ENCODE results near the gene SYTL3. TPM values are rescaled to one million over a fixed set of nuclear protein-coding genes. Genes with fewer than 3 reads are reported as not detected.

The SYTL3 gene
- total RNA-seq, 2 experiments from 2014 or later = 151 to 163 TPM

GRCh38 chr6:158765499-158766068 lies 115.7 kb downstream of the SYTL3 start:
- ChIA-PET CTCF (interaction anchor here (0.8 to 1.5 kb wide), 3 partner anchors 13 to 61 kb away, joined by 3 to 4 read pairs (median 3); no protein-coding TSS in a partner anchor), POLR2A (interaction anchor here (1.0 to 3.2 kb wide), 5 partner anchors 9 to 226 kb away, joined by 3 to 14 read pairs (median 4); no protein-coding TSS in a partner anchor)
- Mint-ChIP-seq H3K4me1 (ENCODE audit: low read depth) (peaks cover 15% of the 10 kb centered on the region), H3K9me3 (no peaks in the 10 kb centered on the region), H3K4me3 (no peak overlapping the region), H3K27me3 (no peaks in the 10 kb centered on the region), H3K36me3 (ENCODE audit: low read depth) (peaks cover 73% of the 10 kb centered on the region), H3K27ac (peak overlapping the region; percentile 61)
- intact Hi-C loops (cut with micrococcal nuclease) = no loop called here
- no peak for DNase-seq
- TF ChIP-seq CTCF (IDR thresholded peaks at IDR 0.05) = no peak
- ATAC-seq = no peak

DNA sequence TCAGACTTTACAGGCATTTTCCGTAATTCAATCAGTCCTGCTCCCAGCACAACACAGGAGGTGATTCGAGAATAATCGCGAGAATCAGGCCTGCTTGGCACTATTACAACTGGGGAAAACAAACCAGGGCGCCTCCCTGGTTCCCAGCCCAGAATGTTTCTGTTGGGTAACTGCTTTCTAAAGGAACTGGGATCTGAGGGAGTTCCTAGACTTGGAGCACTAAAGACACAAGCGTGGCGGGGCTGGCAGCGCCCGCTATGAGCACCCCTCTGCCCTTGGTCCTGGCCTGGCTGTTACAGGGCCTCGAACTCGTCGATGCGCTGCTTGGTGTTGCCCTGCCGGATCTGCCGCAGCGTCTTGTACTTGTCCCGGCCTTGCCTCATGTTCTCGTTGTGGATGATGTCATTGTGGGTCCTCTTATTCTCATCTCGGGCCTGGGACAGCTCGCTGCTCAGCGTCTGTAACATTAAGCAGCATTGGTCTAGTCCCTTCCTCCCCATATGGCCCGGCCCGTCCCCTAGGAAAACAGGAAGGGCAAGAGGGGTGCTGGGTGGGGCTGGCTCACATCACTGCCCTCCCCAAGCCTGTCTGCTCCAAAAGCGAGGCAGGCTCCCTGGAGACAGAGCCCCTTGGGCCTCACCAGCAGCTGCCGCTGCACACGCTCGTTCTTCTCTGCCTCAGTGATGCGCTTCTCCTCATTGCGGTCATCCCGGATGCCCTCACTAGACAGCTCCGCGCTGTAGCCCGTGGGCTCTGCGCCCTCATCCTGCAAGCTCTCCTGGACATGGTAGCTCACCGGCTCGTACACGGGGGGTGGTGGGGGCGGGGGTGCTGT lies 117.0 kb downstream of the SYTL3 start:
- Mint-ChIP-seq H3K9me3 (no peaks in the 10 kb centered on the region), H3K27me3 (no peaks in the 10 kb centered on the region), H3K4me3 (no peak overlapping the region), H3K27ac (peak overlapping the region; percentile 12), H3K36me3 (ENCODE audit: low read depth) (peaks cover 78% of the 10 kb centered on the region), H3K4me1 (ENCODE audit: low read depth) (peaks cover 26% of the 10 kb centered on the region)
- ChIA-PET CTCF (interaction anchor here (1.2 to 1.5 kb wide), 2 partner anchors 14 to 206 kb away, joined by 3 to 4 read pairs; no protein-coding TSS in a partner anchor), POLR2A (interaction anchor here (1.1 to 1.2 kb wide), 2 partner anchors 11 to 15 kb away, joined by 3 to 4 read pairs; no protein-coding TSS in a partner anchor)
- ATAC-seq = no peak
- TF ChIP-seq CTCF (IDR thresholded peaks at IDR 0.05) = no peak
- intact Hi-C loops (cut with micrococcal nuclease) = no loop called here
- DNase-seq = no peak

- TF ChIP-seq CTCF (IDR thresholded peaks at IDR 0.05) = no peak
- peaks cover 77% of the 10 kb centered on the region for H3K36me3 Mint-ChIP-seq (ENCODE audit: low read depth)
- POLR2A ChIA-PET = interaction anchor here (1.7 kb wide), 1 partner anchor 10 kb away, joined by 7 read pairs; no protein-coding TSS in a partner anchor
- H3K4me3 Mint-ChIP-seq = no peak overlapping the region
- CTCF ChIA-PET = interaction anchor here (1.2 to 1.6 kb wide), 2 partner anchors 26 to 205 kb away, joined by 3 to 5 read pairs; no protein-coding TSS in a partner anchor
- peaks cover 33% of the 10 kb centered on the region for H3K4me1 Mint-ChIP-seq (ENCODE audit: low read depth)
- ATAC-seq (no peak), DNase-seq (no peak)
- intact Hi-C loops (cut with micrococcal nuclease) = no loop called here
- peak overlapping the region; percentile 75 for H3K27ac Mint-ChIP-seq
- no peaks in the 10 kb centered on the region for H3K9me3 Mint-ChIP-seq
- no peaks in the 10 kb centered on the region for H3K27me3 Mint-ChIP-seq
Observed at GRCh38 chr6:158767709-158768108, 117.9 kb downstream of the SYTL3 start.

GRCh38 chr6:158768436-158768835 lies 118.6 kb downstream of the SYTL3 start:
- intact Hi-C loops (cut with micrococcal nuclease) = no loop called here
- ATAC-seq (no peak), DNase-seq (no peak)
- Mint-ChIP-seq H3K36me3 (ENCODE audit: low read depth) (peaks cover 82% of the 10 kb centered on the region), H3K27me3 (no peaks in the 10 kb centered on the region), H3K9me3 (no peaks in the 10 kb centered on the region), H3K4me3 (no peak overlapping the region), H3K4me1 (ENCODE audit: low read depth) (peaks cover 40% of the 10 kb centered on the region), H3K27ac (peak overlapping the region; percentile 75)
- no peak for TF ChIP-seq CTCF (IDR thresholded peaks at IDR 0.05)
- ChIA-PET CTCF (interaction anchor here (0.9 to 1.6 kb wide), 2 partner anchors 25 to 64 kb away, joined by 3 to 5 read pairs; no protein-coding TSS in a partner anchor), POLR2A (interaction anchor here (1.7 to 3.6 kb wide), 2 partner anchors 11 to 21 kb away, joined by 7 to 10 read pairs; no protein-coding TSS in a partner anchor)
